PC-3 (cell line): Measurements from ENCODE around the gene ALG2.

Source experiments
- EZH2 ChIP-seq: fragments of 300-600 bp; sonication (generic); IDR thresholded peaks from one replicate; pipeline ENCODE4 v1.6.1; 2017; ENCODE audit warnings: antibody characterized with exemption, mild to moderate bottlenecking, low read length; ENCODE audit not compliant: unreplicated experiment
- TF ChIP-seq, protein P1 (sequence below): fragments of 300-600 bp; sonication (generic); conservative IDR thresholded peaks from 2 replicates; pipeline ENCODE4 v1.5.1; 2017; ENCODE audit warnings: antibody characterized with exemption, low read depth, mild to moderate bottlenecking, low read length

DNA sequence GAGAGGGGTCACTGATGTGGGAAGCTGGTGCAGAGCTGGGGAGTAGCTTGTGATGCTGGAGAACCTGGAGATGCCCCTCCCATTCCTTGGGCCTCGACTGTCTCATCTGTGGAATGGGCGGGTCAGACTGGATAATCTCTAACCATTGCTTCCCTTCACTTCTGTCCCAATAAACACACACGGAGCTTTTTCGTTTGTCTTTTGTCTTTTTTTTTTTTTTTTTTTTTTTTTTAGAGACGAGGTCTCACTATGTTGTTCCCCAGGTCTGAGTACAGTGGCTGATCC is 36.5 kb downstream of the ALG2 start:
- TF ChIP-seq, protein P1, sequence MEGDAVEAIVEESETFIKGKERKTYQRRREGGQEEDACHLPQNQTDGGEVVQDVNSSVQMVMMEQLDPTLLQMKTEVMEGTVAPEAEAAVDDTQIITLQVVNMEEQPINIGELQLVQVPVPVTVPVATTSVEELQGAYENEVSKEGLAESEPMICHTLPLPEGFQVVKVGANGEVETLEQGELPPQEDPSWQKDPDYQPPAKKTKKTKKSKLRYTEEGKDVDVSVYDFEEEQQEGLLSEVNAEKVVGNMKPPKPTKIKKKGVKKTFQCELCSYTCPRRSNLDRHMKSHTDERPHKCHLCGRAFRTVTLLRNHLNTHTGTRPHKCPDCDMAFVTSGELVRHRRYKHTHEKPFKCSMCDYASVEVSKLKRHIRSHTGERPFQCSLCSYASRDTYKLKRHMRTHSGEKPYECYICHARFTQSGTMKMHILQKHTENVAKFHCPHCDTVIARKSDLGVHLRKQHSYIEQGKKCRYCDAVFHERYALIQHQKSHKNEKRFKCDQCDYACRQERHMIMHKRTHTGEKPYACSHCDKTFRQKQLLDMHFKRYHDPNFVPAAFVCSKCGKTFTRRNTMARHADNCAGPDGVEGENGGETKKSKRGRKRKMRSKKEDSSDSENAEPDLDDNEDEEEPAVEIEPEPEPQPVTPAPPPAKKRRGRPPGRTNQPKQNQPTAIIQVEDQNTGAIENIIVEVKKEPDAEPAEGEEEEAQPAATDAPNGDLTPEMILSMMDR: no peak
- no peak for TF ChIP-seq EZH2
